ENCODE results near the gene SRBD1. TPM values are rescaled to one million over a fixed set of nuclear protein-coding genes. Genes with fewer than 3 reads are reported as not detected.

Gene SRBD1
- total RNA-seq, 6 experiments from 2014 or later, result 7.4 to 14.1 (median 9.4) TPM

DNA sequence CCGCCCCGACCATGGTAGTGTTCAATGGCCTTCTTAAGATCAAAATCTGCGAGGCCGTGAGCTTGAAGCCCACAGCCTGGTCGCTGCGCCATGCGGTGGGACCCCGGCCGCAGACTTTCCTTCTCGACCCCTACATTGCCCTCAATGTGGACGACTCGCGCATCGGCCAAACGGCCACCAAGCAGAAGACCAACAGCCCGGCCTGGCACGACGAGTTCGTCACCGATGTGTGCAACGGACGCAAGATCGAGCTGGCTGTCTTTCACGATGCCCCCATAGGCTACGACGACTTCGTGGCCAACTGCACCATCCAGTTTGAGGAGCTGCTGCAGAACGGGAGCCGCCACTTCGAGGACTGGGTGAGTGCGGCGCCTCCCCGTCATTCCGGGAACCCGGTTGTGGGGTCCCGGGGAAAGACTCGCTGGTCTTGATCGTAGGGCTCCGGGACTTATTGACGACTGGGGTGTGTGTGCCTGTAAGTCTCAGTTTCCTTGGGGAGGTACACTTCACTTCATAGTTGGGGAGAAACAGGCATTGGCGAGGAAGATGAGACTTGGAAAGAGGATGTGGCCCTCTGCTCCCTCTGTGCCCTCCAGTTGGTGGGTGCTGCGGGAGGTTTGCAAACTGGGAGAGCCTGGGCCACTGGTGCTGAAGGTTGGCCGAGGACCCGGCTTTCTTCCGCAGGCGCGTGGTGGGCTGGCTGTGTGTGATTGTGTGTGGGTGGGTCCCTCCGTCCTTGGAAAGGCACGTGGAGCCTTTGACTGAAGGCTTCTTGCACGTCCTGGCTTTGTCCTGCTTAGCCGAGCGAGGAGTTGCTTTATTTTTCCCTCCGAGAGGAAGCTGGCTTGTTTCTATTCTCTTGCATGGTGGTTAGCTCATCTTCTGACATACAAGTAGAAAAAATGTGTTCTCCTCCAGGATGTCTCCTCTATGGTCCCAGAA, 41.3 kb upstream of the SRBD1 start:
- peak overlapping the region; percentile 65 to 92 (median 72) for H3K4me3 ChIP-seq
- intact Hi-C loops (cut with DNase I), result no loop called here
- ATAC-seq (no peak), DNase-seq (peak; percentile 48 to 66 (median 56))
- H3K27ac ChIP-seq, result peak overlapping the region; percentile 99 to 100 (median 99)
- no peaks in the 10 kb centered on the region for H3K9me3 ChIP-seq
- no peaks in the 10 kb centered on the region for H3K27me3 ChIP-seq
- no peak for TF ChIP-seq POLR2A (IDR thresholded peaks at IDR 0.05)
- TF ChIP-seq, protein P1, sequence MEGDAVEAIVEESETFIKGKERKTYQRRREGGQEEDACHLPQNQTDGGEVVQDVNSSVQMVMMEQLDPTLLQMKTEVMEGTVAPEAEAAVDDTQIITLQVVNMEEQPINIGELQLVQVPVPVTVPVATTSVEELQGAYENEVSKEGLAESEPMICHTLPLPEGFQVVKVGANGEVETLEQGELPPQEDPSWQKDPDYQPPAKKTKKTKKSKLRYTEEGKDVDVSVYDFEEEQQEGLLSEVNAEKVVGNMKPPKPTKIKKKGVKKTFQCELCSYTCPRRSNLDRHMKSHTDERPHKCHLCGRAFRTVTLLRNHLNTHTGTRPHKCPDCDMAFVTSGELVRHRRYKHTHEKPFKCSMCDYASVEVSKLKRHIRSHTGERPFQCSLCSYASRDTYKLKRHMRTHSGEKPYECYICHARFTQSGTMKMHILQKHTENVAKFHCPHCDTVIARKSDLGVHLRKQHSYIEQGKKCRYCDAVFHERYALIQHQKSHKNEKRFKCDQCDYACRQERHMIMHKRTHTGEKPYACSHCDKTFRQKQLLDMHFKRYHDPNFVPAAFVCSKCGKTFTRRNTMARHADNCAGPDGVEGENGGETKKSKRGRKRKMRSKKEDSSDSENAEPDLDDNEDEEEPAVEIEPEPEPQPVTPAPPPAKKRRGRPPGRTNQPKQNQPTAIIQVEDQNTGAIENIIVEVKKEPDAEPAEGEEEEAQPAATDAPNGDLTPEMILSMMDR (IDR thresholded peaks at IDR 0.05), result no peak
- no peaks in the 10 kb centered on the region for H3K36me3 ChIP-seq
- 8% methylated on average over 25 of the region's 53 CpGs for WGBS (ENCODE audit: insufficient coverage, low coverage, low lambda C conversion rate, missing lambda C conversion rate)
- peaks cover 0 to 17% (median 0%) of the 10 kb centered on the region in 4 donors for H3K4me1 ChIP-seq

DNA sequence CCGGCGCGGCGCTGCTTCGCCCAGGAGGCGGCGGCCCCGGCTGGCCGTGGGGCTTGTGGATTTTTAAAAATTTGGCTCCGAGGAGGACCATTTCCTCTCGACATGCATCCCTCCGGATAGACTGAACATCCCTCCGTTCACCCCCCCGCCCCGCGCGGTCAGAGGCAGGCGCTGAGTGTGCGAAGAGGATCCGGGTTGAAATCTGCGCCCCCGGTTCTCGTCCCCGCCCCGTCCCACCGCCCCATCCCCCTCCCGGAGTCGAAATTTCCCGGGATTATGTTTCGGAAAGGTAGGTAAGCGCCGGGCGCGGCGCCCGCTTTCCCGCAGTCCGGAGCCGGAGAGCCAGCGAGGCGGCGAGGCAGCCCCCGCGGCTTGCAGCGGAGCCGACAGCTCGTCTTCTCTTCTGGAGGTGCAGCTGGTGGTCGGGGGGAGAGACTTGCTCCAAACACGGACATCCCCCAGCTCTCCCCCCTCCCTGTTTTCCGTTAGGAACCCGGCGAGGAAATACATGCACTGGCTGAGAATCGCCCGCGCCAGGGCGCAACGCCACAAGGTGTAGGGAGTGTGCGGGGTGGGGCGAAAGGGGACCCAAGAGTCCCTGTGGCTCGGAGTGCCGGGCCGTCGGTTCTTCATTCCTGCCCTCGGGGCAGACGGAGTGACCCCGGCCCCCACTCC, 40.5 kb upstream of the SRBD1 start, which contains the start of gene PRKCE:
TSS of gene PRKCE (plus strand) at position 261 of the 675 bp plus-strand sequence.
- H3K36me3 ChIP-seq, result no peaks in the 10 kb centered on the region
- DNase-seq (peak; percentile 73 to 78 (median 74)), ATAC-seq (peak; percentile 18 to 28 (median 20))
- H3K4me1 ChIP-seq, result peaks cover 0 to 17% (median 0%) of the 10 kb centered on the region in 4 donors
- no peaks in the 10 kb centered on the region for H3K27me3 ChIP-seq
- H3K27ac ChIP-seq, result peak within 1 kb of the TSS; percentile 99 to 100 (median 99)
- no peaks in the 10 kb centered on the region for H3K9me3 ChIP-seq
- H3K4me3 ChIP-seq, result peak within 1 kb of the TSS; percentile 65 to 92 (median 72)
- WGBS (ENCODE audit: insufficient coverage, low coverage, low lambda C conversion rate, missing lambda C conversion rate), result under 1% methylated on average over 33 of the region's 66 CpGs
- no peak for TF ChIP-seq POLR2A (IDR thresholded peaks at IDR 0.05)
- TF ChIP-seq, protein P1 (IDR thresholded peaks at IDR 0.05), result no peak
- intact Hi-C loops (cut with DNase I), result no loop called here

DNA sequence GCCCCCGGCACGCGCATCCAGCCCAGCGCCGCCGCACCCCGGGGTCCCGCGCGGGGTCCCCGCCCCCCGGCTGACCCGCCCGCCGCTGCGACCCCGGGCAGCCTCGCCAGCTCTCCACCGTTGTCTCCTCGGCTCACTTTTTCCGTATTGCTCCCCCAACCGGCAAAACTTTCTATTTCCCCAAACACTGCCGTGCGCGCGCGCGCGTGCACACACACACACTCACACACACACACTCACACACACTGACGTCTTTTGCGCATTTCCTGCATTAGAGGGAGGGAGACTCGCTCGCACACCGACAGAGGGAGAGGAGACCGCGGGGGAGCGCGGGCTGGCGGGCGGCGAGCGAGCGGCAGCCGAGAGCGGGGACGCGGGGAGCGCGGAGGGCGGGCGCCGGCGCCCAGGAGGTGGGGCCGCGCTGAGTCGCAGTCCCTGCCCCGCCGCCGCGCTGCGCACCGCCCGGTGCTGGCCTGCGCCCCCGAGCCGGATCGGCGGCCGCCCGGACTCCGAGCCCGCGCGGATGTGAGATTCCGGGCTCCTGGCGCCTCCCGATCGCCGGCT, 39.9 kb upstream of the SRBD1 start:
- Histone ChIP-seq H3K36me3 (no peaks in the 10 kb centered on the region), H3K9me3 (no peaks in the 10 kb centered on the region), H3K4me3 (peak overlapping the region; percentile 65 to 92 (median 72)), H3K27me3 (no peaks in the 10 kb centered on the region), H3K27ac (peak overlapping the region; percentile 99 to 100 (median 99)), H3K4me1 (peaks cover 0 to 17% (median 0%) of the 10 kb centered on the region in 4 donors)
- TF ChIP-seq, protein P1 (IDR thresholded peaks at IDR 0.05), result peak; percentile 32 to 44 (median 41)
- peak; percentile 98 for TF ChIP-seq POLR2A (IDR thresholded peaks at IDR 0.05)
- peak; percentile 77 to 85 (median 80) for ATAC-seq
- intact Hi-C loops (cut with DNase I), result no loop called here
- whole genome bisulfite sequencing (ENCODE audit: insufficient coverage, low coverage, low lambda C conversion rate, missing lambda C conversion rate), result 1% methylated on average over 28 of the region's 79 CpGs
- peak; percentile 92 to 96 (median 93) for DNase-seq
